Measurements from ENCODE around the gene ST6GALNAC6.
"Not testable (repeated sequence)": the region's sequence is repeated elsewhere in the genome, so short reads cannot be mapped to it uniquely, and the experiment has no call there.

- not testable (repeated sequence) for TF ChIP-seq CTCF, POLR2A (IDR thresholded peaks at IDR 0.05)
Measured at GRCh38 chr9:127845619-127846018, 53.8 kb downstream of the ST6GALNAC6 start.

Measured in lower leg skin (tissue), 3 donors.